Measurements from ENCODE around the gene VSX2.

The VSX2 gene

DNA sequence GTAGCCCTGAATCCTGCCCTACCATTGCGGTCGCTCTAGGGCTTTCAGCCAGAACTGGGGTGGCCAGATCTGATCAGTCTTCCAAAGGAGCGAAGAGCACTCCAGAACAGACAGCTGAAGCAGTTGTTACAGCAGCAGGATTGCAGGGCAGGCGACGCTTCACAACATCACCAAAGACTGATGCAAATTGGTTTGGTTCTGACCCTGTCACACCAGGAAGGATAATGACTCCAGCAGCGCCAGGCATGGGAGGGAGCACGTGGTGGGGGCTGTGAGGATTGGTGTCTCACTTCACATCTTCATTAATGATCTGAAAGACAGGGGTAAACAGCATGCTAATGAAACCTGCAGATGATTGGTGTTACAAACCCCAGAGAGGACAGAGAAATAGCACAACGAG lies 30.6 kb upstream of the VSX2 start:
- Histone ChIP-seq H3K4me1 (ENCODE audit: control insufficient read depth, insufficient read depth, low read length, poor library complexity, severe bottlenecking) (no peaks in the 10 kb centered on the region), H3K27ac (ENCODE audit: low read depth, low read length, severe bottlenecking) (no peak overlapping the region), H3K4me3 (ENCODE audit: extremely low read depth, insufficient read depth, low read length, poor library complexity, severe bottlenecking) (no peak overlapping the region), H3K36me3 (ENCODE audit: control insufficient read depth, insufficient read depth, low read length) (no peaks in the 10 kb centered on the region), H3K9me3 (ENCODE audit: control insufficient read depth, low read length) (no peaks in the 10 kb centered on the region)
- WGBS, 2 experiments (ENCODE audit: insufficient coverage in 2 of 2), result 88 to 95% methylated on average over 6 to 8 of the region's 8 CpGs

DNA sequence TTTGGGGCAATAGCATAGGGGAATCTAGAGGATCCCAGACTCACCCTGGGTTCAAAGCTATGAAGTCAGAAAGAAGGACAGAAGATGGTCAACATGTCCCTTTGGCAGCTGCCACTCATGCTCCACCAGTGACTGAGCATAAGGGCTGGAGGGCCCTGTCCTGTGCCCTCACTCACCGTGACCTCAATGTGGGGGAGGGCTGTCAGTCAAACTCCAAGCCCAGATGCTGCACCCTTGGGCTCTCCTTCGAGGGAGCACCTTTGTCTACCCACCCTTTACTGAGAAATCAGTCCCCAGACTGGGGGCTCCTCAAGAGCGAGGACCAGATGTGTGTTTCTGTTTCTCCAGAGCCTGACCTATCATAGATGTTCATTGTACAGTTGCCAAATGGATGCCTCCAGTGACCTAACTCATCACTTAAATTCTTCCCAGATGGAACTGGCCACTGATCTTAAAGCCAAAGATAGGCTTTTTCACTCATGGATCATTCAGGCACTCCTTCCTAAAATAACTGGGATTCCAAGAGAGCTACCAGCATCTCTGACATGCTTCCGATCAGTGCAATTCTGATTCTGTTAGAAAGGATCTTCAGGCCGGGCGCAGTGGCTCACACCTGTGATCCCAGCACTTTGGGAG lies 27.2 kb upstream of the VSX2 start:
- Histone ChIP-seq H3K9me3 (ENCODE audit: control insufficient read depth, low read length) (no peaks in the 10 kb centered on the region), H3K36me3 (ENCODE audit: control insufficient read depth, insufficient read depth, low read length) (no peaks in the 10 kb centered on the region), H3K4me1 (ENCODE audit: control insufficient read depth, insufficient read depth, low read length, poor library complexity, severe bottlenecking) (no peaks in the 10 kb centered on the region), H3K4me3 (ENCODE audit: extremely low read depth, insufficient read depth, low read length, poor library complexity, severe bottlenecking) (no peak overlapping the region), H3K27ac (ENCODE audit: low read depth, low read length, severe bottlenecking) (no peak overlapping the region)
- WGBS, 2 experiments (ENCODE audit: insufficient coverage in 2 of 2), result 84 to 93% methylated on average over 4 to 6 of the region's 6 CpGs

DNA sequence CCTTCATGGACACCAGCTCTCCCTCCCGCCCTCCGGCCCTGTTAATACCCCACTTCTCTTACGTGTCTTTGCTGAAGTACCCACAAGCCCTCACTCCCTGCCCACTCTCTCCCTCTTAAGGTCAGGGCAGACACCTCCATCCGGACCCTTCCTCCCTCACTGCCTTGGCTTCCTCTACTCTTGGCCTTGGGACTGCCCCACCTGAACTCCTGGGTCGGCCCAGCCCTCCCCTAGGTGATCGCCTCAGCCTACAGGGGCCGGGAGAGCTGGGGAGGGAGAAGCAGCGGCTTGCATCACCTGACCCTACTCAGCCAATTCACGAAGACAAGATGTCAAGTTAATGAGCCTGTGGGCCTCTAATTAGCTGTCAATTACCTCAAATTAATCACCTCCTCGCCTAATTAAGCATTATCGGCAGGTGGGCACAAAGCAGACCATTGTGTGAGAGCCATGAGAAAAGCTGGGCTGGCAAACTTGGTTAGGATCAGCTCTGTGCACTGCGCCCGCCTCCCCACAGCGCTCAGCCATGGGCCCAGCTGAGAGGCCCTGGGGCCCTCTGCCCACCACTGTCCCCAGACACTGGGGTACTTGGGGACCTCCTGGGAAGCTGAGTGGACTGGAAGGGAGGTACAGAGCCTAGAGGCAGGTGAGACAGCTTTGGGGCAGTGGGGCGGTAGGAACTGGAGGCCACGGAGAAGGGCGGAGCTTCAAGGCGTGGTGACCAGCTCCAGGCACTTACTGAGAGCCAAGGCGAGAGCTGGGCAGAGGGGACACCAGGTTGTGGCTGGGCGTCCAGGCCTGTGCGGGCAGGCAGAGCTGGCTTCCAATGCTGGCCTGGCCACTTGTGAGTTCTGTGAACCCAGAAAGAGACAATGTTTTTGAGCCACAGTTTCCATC lies 25.1 kb upstream of the VSX2 start:
- no peak overlapping the region for H3K4me3 ChIP-seq (ENCODE audit: extremely low read depth, insufficient read depth, low read length, poor library complexity, severe bottlenecking)
- peaks cover 2% of the 10 kb centered on the region for H3K4me1 ChIP-seq (ENCODE audit: control insufficient read depth, insufficient read depth, low read length, poor library complexity, severe bottlenecking)
- H3K9me3 ChIP-seq (ENCODE audit: control insufficient read depth, low read length), result no peaks in the 10 kb centered on the region
- 79 to 83% methylated on average over 16 to 21 of the region's 21 CpGs for WGBS, 2 experiments (ENCODE audit: insufficient coverage in 2 of 2)
- no peak overlapping the region for H3K27ac ChIP-seq (ENCODE audit: low read depth, low read length, severe bottlenecking)
- H3K36me3 ChIP-seq (ENCODE audit: control insufficient read depth, insufficient read depth, low read length), result no peaks in the 10 kb centered on the region

DNA sequence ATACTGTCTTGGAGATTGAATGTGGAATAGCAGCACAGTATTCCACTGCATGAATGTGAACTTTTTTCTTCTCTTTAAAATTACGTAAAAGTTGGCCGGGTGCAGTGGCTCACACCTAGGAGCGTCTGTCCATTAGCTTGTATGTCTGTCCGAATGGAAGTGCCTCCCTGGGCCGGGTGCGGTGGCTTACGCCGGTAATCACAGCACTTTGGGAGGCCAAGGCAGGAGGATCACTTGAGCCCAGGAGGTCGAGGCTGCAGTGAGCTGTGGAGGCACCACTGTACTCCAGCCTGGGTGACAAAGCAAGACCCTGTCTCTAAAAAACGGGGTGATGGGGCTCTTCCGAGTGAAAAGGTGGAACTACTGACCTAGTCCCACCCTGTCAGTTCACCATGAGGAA lies 22.6 kb upstream of the VSX2 start:
- no peaks in the 10 kb centered on the region for H3K9me3 ChIP-seq (ENCODE audit: control insufficient read depth, low read length)
- peaks cover 2% of the 10 kb centered on the region for H3K4me1 ChIP-seq (ENCODE audit: control insufficient read depth, insufficient read depth, low read length, poor library complexity, severe bottlenecking)
- H3K36me3 ChIP-seq (ENCODE audit: control insufficient read depth, insufficient read depth, low read length), result no peaks in the 10 kb centered on the region
- H3K27ac ChIP-seq (ENCODE audit: low read depth, low read length, severe bottlenecking), result no peak overlapping the region
- H3K4me3 ChIP-seq (ENCODE audit: extremely low read depth, insufficient read depth, low read length, poor library complexity, severe bottlenecking), result no peak overlapping the region
- WGBS, 2 experiments (ENCODE audit: insufficient coverage in 2 of 2), result 91% methylated on average over 11 of the region's 11 CpGs

DNA sequence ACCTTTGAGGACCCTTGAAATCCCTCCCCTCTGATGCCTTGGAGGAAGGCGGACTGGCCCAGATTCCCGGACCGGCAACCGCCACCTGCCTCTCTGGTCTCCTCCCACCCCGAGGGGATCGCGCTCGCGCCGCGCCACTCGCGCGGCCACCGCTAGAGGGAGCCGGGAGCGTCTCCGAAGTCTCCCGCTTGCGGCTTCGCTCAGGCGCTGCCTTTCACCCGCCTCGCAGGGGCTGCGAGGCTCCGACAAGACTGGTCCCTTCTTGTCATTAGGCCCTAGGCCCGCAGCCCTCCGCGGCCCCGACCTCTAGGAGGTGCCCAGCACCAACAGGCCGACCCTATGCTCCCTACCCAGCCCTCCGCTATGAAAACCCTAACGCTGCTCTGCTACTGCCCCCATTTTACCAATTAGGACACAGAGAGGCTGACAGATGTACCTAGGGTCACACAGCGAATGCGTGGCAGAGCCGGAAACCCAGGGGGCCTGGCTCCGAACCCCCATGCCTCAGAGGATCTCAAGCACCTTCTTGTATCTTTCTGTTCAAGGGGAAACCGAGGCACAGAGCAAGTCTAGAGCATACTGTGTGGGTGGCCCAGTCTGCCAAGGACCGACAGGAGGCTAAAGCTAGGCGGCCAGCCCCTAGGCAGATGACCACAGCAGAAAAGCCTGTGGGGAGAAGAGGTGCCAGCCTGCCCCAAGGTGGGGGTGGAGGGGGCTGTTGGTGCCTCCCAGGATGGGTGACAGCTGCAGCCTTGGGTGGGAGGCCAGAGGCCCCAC lies 21.4 kb upstream of the VSX2 start:
- 16 to 19% methylated on average over 30 to 39 of the region's 40 CpGs for WGBS, 2 experiments (ENCODE audit: insufficient coverage in 2 of 2)
- Histone ChIP-seq H3K4me1 (ENCODE audit: control insufficient read depth, insufficient read depth, low read length, poor library complexity, severe bottlenecking) (peaks cover 2% of the 10 kb centered on the region), H3K27ac (ENCODE audit: low read depth, low read length, severe bottlenecking) (no peak overlapping the region), H3K36me3 (ENCODE audit: control insufficient read depth, insufficient read depth, low read length) (no peaks in the 10 kb centered on the region), H3K9me3 (ENCODE audit: control insufficient read depth, low read length) (no peaks in the 10 kb centered on the region), H3K4me3 (ENCODE audit: extremely low read depth, insufficient read depth, low read length, poor library complexity, severe bottlenecking) (no peak overlapping the region)

DNA sequence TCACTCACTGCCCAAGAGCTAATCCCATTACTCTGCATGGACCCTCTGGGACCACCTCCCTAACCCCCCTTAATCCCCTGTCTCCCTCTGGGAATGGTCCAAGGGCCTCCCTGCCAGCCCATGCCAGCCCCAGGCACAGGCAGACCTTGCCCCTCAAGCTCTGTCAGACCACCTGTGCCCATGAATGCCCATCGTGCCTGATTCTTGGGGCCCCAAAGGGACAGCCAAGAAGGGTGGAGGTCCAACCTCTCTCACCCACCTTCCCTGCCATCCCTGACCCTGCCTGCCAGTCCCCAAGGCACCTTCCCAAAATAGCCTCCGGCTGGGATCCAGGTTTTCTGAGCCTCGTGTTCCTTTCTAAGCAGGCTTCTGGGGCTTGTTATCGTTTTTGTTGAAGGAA lies 20.8 kb upstream of the VSX2 start:
- Histone ChIP-seq H3K4me3 (ENCODE audit: extremely low read depth, insufficient read depth, low read length, poor library complexity, severe bottlenecking) (no peak overlapping the region), H3K9me3 (ENCODE audit: control insufficient read depth, low read length) (no peaks in the 10 kb centered on the region), H3K27ac (ENCODE audit: low read depth, low read length, severe bottlenecking) (no peak overlapping the region), H3K36me3 (ENCODE audit: control insufficient read depth, insufficient read depth, low read length) (no peaks in the 10 kb centered on the region), H3K4me1 (ENCODE audit: control insufficient read depth, insufficient read depth, low read length, poor library complexity, severe bottlenecking) (peaks cover 2% of the 10 kb centered on the region)
- 79 to 91% methylated on average over 4 of the region's 4 CpGs for WGBS, 2 experiments (ENCODE audit: insufficient coverage in 2 of 2)

DNA sequence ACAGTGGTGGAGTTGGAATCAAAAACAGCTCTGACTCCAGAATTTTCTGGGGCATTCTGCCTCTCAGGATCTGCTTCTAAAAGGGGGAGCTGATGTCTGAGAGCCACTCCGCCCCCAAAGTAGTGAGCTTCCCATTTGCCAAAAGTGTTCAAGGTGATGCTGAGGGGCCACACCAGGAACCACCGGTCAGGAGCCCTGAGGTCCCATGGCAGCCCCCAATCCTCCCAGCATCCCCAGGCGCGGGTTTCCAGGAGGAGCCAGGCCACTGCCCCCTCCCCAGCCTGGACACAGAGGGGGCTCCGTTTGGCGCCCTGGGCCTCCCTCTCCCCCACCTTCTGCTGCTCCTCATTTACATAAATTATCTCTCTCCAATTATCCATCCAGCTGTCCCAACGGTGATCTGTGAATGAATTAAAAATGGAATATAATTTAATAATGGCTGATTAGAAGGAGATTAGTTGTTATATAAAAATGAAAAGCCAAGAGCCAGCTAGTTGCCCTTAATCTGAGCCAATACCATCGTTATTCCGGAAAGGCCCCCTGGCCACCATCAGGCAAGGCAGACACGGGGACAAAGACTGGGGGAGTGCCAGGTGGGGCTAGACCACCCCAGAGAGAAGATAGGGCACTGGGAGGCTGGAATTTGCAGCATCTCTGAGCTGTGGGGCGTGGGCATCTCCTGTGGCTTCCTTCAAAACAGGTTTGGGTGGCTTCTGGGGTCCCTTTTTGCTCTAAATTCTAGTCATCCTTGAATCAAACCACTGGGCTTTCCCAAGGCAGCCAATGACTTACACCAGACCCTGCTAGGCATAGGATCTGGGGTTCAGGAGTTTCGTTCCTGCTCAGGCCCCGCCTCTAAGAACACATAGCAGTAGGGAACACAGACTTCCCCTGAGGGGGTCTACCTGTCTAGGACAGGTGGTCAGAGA lies 19.7 kb upstream of the VSX2 start:
- Histone ChIP-seq H3K4me1 (ENCODE audit: control insufficient read depth, insufficient read depth, low read length, poor library complexity, severe bottlenecking) (peaks cover 2% of the 10 kb centered on the region), H3K9me3 (ENCODE audit: control insufficient read depth, low read length) (no peaks in the 10 kb centered on the region), H3K27ac (ENCODE audit: low read depth, low read length, severe bottlenecking) (no peak overlapping the region), H3K36me3 (ENCODE audit: control insufficient read depth, insufficient read depth, low read length) (no peaks in the 10 kb centered on the region), H3K4me3 (ENCODE audit: extremely low read depth, insufficient read depth, low read length, poor library complexity, severe bottlenecking) (no peak overlapping the region)
- 81 to 83% methylated on average over 6 to 9 of the region's 13 CpGs for WGBS, 2 experiments (ENCODE audit: insufficient coverage in 2 of 2)

DNA sequence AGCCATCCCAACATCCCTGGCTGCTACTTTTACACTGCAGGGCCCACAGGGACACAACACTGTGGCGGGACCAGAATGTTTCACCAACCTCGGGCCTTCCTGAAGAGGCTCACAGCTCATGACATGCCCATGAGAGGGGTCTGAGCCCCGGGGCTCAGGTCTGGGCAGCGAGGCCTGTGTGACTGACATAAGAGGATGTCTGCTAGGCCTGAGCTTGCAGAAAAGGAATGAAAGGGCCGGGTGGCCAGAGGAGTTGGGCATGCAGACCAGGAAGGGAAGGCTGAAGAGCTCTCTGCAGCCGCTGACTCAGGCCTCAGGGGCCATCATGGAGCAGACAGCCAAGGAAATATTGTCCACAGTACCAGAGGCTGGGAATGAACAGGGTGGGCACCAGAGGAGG lies 18.3 kb upstream of the VSX2 start:
- no peaks in the 10 kb centered on the region for H3K9me3 ChIP-seq (ENCODE audit: control insufficient read depth, low read length)
- no peak overlapping the region for H3K27ac ChIP-seq (ENCODE audit: low read depth, low read length, severe bottlenecking)
- H3K4me3 ChIP-seq (ENCODE audit: extremely low read depth, insufficient read depth, low read length, poor library complexity, severe bottlenecking), result no peak overlapping the region
- no peaks in the 10 kb centered on the region for H3K36me3 ChIP-seq (ENCODE audit: control insufficient read depth, insufficient read depth, low read length)
- H3K4me1 ChIP-seq (ENCODE audit: control insufficient read depth, insufficient read depth, low read length, poor library complexity, severe bottlenecking), result peaks cover 2% of the 10 kb centered on the region
- 89 to 91% methylated on average over 6 of the region's 6 CpGs for WGBS, 2 experiments (ENCODE audit: insufficient coverage in 2 of 2)

DNA sequence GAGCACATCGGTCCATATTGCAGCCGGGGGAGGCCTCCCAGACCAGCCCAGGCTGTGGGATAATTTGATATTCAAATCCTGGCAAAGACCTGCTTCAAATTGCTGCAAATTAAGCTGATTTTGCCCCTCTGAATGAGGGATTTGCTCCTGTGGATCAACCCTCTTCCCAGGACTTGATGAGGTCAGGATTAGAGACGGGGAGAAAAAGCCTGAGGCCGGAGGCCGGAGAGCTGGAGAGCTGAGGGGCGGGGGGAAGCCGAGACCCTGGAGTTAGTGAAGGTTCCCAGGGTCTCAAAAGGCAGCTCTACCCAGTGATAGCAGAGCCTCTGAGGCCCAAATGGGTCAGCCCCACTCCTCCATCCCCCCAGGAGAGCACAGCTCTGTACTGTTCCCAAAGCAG lies 17.5 kb upstream of the VSX2 start:
- Histone ChIP-seq H3K9me3 (ENCODE audit: control insufficient read depth, low read length) (no peaks in the 10 kb centered on the region), H3K27ac (ENCODE audit: low read depth, low read length, severe bottlenecking) (no peak overlapping the region), H3K4me3 (ENCODE audit: extremely low read depth, insufficient read depth, low read length, poor library complexity, severe bottlenecking) (no peak overlapping the region), H3K4me1 (ENCODE audit: control insufficient read depth, insufficient read depth, low read length, poor library complexity, severe bottlenecking) (peaks cover 2% of the 10 kb centered on the region), H3K36me3 (ENCODE audit: control insufficient read depth, insufficient read depth, low read length) (no peaks in the 10 kb centered on the region)
- 88 to 94% methylated on average over 6 to 7 of the region's 7 CpGs for WGBS, 2 experiments (ENCODE audit: insufficient coverage in 2 of 2)

DNA sequence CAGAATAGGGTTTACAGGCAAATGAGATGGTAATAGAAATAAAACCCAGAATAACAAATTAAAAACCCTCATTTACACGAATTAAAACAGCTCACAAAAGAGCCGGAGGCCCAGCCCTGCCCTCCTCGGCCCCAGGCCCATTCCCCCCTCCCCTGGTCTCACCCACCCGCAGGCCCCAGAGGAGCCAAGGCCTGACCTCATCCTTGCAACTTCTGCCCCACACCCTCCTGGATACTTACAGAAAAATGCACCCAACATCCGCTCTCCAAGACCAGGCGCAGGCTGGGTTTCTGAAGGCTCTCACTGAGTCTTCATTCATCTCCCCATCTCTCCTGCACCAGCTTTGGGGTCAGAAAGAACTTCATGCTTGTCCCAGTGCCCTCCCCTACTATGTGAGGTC lies 16.2 kb upstream of the VSX2 start:
- no peaks in the 10 kb centered on the region for H3K9me3 ChIP-seq (ENCODE audit: control insufficient read depth, low read length)
- no peaks in the 10 kb centered on the region for H3K36me3 ChIP-seq (ENCODE audit: control insufficient read depth, insufficient read depth, low read length)
- H3K4me1 ChIP-seq (ENCODE audit: control insufficient read depth, insufficient read depth, low read length, poor library complexity, severe bottlenecking), result no peaks in the 10 kb centered on the region
- 75 to 83% methylated on average over 5 to 6 of the region's 6 CpGs for whole genome bisulfite sequencing, 2 experiments (ENCODE audit: insufficient coverage in 2 of 2)
- no peak overlapping the region for H3K27ac ChIP-seq (ENCODE audit: low read depth, low read length, severe bottlenecking)
- H3K4me3 ChIP-seq (ENCODE audit: extremely low read depth, insufficient read depth, low read length, poor library complexity, severe bottlenecking), result no peak overlapping the region

All from mesodermal cell (in vitro differentiated cells).